Gastrocnemius medialis (tissue), 4 donors: ENCODE results near the gene STARD3. TPM values are rescaled to one million over a fixed set of nuclear protein-coding genes. Genes with fewer than 3 reads are reported as not detected.

Experiments
- ATAC-seq, 2 donors: fragments of 150-250 bp; one replicate each; pipeline ENCODE4 v1.9.1; 2016
- DNase-seq, 2 donors: peaks; one replicate each; pipeline ENCODE4 v3.0.0-alpha.2; 2019
- H3K27ac ChIP-seq, 4 donors: fragments of 200-600 bp; sonication (generic); 1 replicate in 1 of 4; 2 replicates in 3 of 4; pipeline ENCODE4 v1.5.1; 2016 to 2018; ENCODE audit warnings: mild to moderate bottlenecking in 2 of 4, moderate library complexity in 1 of 4
- H3K27me3 ChIP-seq, 3 donors: fragments of 200-600 bp; sonication (generic) in 2 of 3; 1 replicate in 1 of 3; 2 replicates in 2 of 3; pipeline versions ENCODE4 v1.5.1 to v1.6.0; 2016 to 2019; ENCODE audit warnings: mild to moderate bottlenecking in 1 of 3, moderate library complexity in 1 of 3
- H3K36me3 ChIP-seq, 2 donors: fragments of 200-600 bp; sonication (generic) in 1 of 2; one replicate each; pipeline ENCODE4 v1.5.1; 2017 to 2018
- H3K4me1 ChIP-seq, 2 donors: fragments of 200-600 bp; sonication (generic) in 1 of 2; one replicate each; pipeline ENCODE4 v1.5.1; 2016 to 2017; ENCODE audit warnings: mild to moderate bottlenecking in 2 of 2
- H3K4me3 ChIP-seq, 4 donors: fragments of 200-600 bp; sonication (generic) in 3 of 4; 1 replicate in 1 of 4; 2 replicates in 3 of 4; pipeline ENCODE4 v1.5.1; 2016 to 2019; ENCODE audit warnings: mild to moderate bottlenecking in 2 of 4
- H3K9me3 ChIP-seq, 3 donors: fragments of 200-600 bp; sonication (generic) in 2 of 3; 1 replicate in 1 of 3; 2 replicates in 2 of 3; pipeline ENCODE4 v1.5.1; 2016 to 2019
- POLR2A ChIP-seq, 2 donors: fragments of 450-650 bp; IDR thresholded peaks; one replicate each; pipeline ENCODE4 v1.6.1; 2017; ENCODE audit warnings: antibody characterized with exemption in 2 of 2, mild to moderate bottlenecking in 2 of 2, moderate library complexity in 2 of 2
- in situ Hi-C, 4 donors: fragments of 200-750 bp; cut with MboI; loops; one replicate each; pipeline versions ENCODE4 v1.15.0 to v1.8.0; 2017; ENCODE audit warnings: low sequenced_read_pairs in 4 of 4
- intact Hi-C: fragments of 100-400 bp; cut with DNase I; formaldehyde crosslinking; loops from one replicate; pipeline ENCODE4 v1.15.1; 2023; ENCODE audit warnings: low total_unique reads
- total RNA-seq, 4 donors: library from RNA; depleted of rRNA; stranded (reverse); fragments of >200 nt; gene quantifications; one replicate each; pipeline versions ENCODE4 v1.1.0 to v1.2.3, GENCODE V29; 2016
- TF ChIP-seq, protein P1 (sequence below), 5 experiments: fragments of 450-650 bp in 3 of 5; fragments of 200-600 bp in 2 of 5; sonication (generic) in 2 of 5; IDR thresholded peaks in 4 of 5; conservative IDR thresholded peaks in 1 of 5; 1 replicate in 4 of 5; 2 replicates in 1 of 5; pipeline ENCODE4 v1.5.1; 2016 to 2019; ENCODE audit warnings: antibody characterized with exemption in 5 of 5, mild to moderate bottlenecking in 3 of 5, moderate library complexity in 3 of 5

Gene STARD3
- total RNA-seq, 4 donors from 2014 or later: 31.0 to 41.7 (median 41.0) TPM

DNA sequence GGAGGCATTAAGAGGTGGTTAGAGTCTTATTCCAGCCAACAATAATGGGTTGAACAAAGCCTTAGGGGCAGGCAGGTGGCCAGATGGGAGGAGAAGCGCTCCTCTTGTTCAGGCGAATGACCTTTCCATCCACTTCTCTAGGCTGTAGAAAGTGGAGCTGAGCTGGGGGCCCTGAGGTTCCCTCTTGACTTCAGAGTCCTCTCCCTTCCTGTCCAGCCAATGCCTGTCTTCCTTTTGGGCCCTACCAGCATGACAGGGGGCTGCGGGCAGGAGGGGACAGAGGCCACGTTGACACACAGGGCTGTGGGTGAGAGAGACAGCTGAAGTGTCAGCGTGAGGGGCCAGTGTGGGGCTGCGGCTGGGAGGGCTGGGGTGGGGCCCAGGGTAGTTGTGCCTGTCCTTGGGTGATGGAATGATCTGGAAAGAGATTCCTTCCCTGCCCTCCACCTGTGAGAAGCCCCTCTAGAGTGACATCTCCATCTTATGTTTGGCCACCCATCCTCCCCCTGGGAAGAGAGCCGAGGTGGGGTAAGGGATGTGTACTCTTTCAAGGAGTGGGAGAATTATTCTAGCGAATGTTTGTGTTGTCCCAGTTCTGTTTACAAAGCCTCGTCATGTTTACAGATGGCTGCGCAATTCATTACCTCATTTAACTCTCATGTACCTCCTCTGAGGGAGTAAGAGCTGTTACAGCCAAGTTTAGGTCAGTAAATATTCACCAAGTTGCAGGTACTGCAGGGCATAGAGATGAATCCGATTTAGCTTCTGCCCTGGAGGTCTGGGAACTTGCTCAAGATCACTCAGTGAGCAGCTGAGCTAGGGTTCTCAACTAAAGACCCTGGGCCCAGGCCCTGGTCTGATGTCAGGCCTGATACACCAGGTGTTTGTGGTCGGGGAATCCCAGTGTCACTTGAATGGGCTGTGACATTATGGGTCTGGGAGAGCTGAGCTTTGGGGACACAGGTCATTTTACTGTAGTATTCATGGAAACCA, 66.3 kb downstream of the STARD3 start:
- intact Hi-C loops (no loop called here), in situ Hi-C loops (no loop called here)
- Histone ChIP-seq H3K27ac (peak overlapping the region in 1 of 4 donors; percentile 51), H3K27me3 (no peaks in the 10 kb centered on the region), H3K36me3 (peaks cover 0 to 2% of the 10 kb centered on the region in 2 donors), H3K4me3 (no peak overlapping the region), H3K9me3 (no peaks in the 10 kb centered on the region), H3K4me1 (peaks cover 29 to 57% of the 10 kb centered on the region in 2 donors)
- TF ChIP-seq, protein P1, sequence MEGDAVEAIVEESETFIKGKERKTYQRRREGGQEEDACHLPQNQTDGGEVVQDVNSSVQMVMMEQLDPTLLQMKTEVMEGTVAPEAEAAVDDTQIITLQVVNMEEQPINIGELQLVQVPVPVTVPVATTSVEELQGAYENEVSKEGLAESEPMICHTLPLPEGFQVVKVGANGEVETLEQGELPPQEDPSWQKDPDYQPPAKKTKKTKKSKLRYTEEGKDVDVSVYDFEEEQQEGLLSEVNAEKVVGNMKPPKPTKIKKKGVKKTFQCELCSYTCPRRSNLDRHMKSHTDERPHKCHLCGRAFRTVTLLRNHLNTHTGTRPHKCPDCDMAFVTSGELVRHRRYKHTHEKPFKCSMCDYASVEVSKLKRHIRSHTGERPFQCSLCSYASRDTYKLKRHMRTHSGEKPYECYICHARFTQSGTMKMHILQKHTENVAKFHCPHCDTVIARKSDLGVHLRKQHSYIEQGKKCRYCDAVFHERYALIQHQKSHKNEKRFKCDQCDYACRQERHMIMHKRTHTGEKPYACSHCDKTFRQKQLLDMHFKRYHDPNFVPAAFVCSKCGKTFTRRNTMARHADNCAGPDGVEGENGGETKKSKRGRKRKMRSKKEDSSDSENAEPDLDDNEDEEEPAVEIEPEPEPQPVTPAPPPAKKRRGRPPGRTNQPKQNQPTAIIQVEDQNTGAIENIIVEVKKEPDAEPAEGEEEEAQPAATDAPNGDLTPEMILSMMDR (IDR thresholded peaks at IDR 0.05 in 4 of 5, conservative IDR thresholded peaks at IDR 0.05 in 1 of 5): no peak
- TF ChIP-seq POLR2A (IDR thresholded peaks at IDR 0.05): no peak
- DNase-seq (no peak), ATAC-seq (no peak)

DNA sequence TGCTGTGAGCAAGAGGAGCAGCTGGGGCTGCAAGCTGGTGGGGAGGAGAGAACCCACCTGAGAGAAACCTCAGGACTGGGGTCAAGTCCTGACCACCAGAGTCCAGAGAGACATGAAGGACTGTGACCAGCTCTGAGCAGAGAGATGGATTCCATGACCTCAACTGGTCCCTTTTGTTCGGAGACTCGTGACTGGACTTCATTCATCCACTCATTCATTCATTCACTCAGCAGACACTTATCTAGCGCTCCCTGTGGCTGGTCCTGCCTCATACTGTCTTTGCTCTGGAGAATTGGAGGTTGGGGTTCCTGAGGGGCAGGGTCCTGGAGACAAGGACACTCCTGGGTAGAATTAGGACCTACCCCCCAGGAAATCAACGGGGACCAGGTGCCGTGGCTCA, 67.0 kb downstream of the STARD3 start:
- H3K27me3 ChIP-seq: no peaks in the 10 kb centered on the region
- peaks cover 0 to 9% of the 10 kb centered on the region in 2 donors for H3K36me3 ChIP-seq
- H3K4me3 ChIP-seq: no peak overlapping the region
- no peaks in the 10 kb centered on the region for H3K9me3 ChIP-seq
- intact Hi-C loops (no loop called here), in situ Hi-C loops (no loop called here)
- peaks cover 29 to 57% of the 10 kb centered on the region in 2 donors for H3K4me1 ChIP-seq
- DNase-seq (no peak), ATAC-seq (no peak)
- peak overlapping the region in 1 of 4 donors; percentile 51 for H3K27ac ChIP-seq
- TF ChIP-seq, protein P1 (IDR thresholded peaks at IDR 0.05 in 4 of 5, conservative IDR thresholded peaks at IDR 0.05 in 1 of 5): no peak
- TF ChIP-seq POLR2A (IDR thresholded peaks at IDR 0.05): no peak

- Histone ChIP-seq H3K27ac (peak overlapping the region; percentile 20 to 76 (median 60)), H3K4me1 (peaks cover 21 to 50% of the 10 kb centered on the region in 2 donors), H3K36me3 (peaks cover 0 to 19% of the 10 kb centered on the region in 2 donors), H3K4me3 (no peak overlapping the region), H3K27me3 (no peaks in the 10 kb centered on the region), H3K9me3 (no peaks in the 10 kb centered on the region)
- intact Hi-C loops: no loop called here
- in situ Hi-C loops: no loop called here
- ATAC-seq (no peak), DNase-seq (no peak)
- TF ChIP-seq, protein P1 (IDR thresholded peaks at IDR 0.05 in 4 of 5, conservative IDR thresholded peaks at IDR 0.05 in 1 of 5): peak in 3 of 5 experiments; percentile 16 to 34 (median 21)
- TF ChIP-seq POLR2A (IDR thresholded peaks at IDR 0.05): no peak
These were observed 68.0 kb downstream of the STARD3 start for GRCh38 chr17:39704821-39705551.

DNA sequence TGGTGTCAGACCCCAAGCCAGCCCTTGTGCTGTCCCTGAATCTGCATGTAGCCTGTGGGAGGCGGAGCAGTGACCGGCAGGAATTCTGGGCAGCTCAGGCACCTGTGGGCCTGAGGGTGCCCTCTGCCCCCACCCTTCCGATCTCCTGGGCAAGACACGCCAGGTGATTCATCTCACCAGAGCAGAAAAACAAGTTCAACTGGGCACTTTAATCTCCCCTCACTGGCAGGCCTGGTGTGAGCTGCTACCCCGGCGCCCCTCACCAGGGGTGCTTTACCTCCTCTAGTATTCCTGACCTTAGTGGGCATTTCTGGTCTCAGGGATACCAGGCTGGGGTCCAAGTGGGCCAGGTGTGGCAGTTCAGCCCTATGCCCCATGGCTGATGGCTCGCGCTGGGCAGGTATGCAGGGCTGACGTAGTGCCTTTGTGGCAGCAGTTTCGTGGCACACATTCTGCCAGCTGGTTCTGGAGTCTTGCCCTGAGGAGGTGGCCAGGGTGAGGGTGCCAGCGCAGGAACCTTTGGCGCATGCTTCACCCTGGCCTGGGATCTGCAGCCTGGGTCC, 68.9 kb downstream of the STARD3 start:
- TF ChIP-seq, protein P1 (IDR thresholded peaks at IDR 0.05 in 4 of 5, conservative IDR thresholded peaks at IDR 0.05 in 1 of 5): no peak
- TF ChIP-seq POLR2A (IDR thresholded peaks at IDR 0.05): no peak
- in situ Hi-C loops (no loop called here), intact Hi-C loops (no loop called here)
- DNase-seq (peak in 1 of 2 donors; percentile 39), ATAC-seq (peak; percentile 59 to 61)
- Histone ChIP-seq H3K4me3 (no peak overlapping the region), H3K9me3 (no peaks in the 10 kb centered on the region), H3K4me1 (peaks cover 18 to 44% of the 10 kb centered on the region in 2 donors), H3K27me3 (no peaks in the 10 kb centered on the region), H3K27ac (peak overlapping the region; percentile 20 to 76 (median 60)), H3K36me3 (peaks cover 0 to 28% of the 10 kb centered on the region in 2 donors)
